DND-41 (cell line): ENCODE results near the gene DNM2.

Experiments used
- ATAC-seq: fragments of 200-7000 bp; cut with Tn5 transposase; 3 replicates; pipeline ENCODE4 v1.9.1; 2021; ENCODE audit warnings: low read depth; ENCODE audit not compliant: insufficient read depth
- DNase-seq: peaks from one replicate; pipeline ENCODE4 v3.0.0-alpha.2; 2020
- H2AFZ ChIP-seq: 2 replicates; pipeline ENCODE4 v1.6.0; 2012; ENCODE audit warnings: low read depth, low read length
- H3K27ac ChIP-seq: 2 replicates; pipeline ENCODE4 v1.5.1; 2012; ENCODE audit warnings: low read length, inconsistent platforms
- H3K27me3 ChIP-seq: fragments of 200-600 bp; sonication (generic); 2 replicates; pipeline ENCODE4 v1.6.0; 2012; ENCODE audit warnings: low read length, mild to moderate bottlenecking, inconsistent platforms; ENCODE audit not compliant: insufficient read depth, poor library complexity
- H3K36me3 ChIP-seq: 2 replicates; pipeline ENCODE4 v1.5.1; 2012; ENCODE audit warnings: low read length, inconsistent platforms; ENCODE audit not compliant: insufficient read depth
- H3K4me1 ChIP-seq: 2 replicates; pipeline ENCODE4 v1.5.1; 2012; ENCODE audit warnings: mild to moderate bottlenecking, low read length; ENCODE audit not compliant: insufficient read depth
- H3K4me2 ChIP-seq: 2 replicates; pipeline ENCODE4 v1.6.0; 2012; ENCODE audit warnings: mild to moderate bottlenecking, moderate library complexity, low read length, inconsistent platforms; ENCODE audit not compliant: insufficient read depth
- H3K4me3 ChIP-seq, 2 experiments: fragments of 200-600 bp in 1 of 2; shearing (Covaris generic) in 1 of 2; 2 replicates each; pipeline ENCODE4 v1.5.1; 2012 to 2016; ENCODE audit warnings: inconsistent platforms in 2 of 2, low read length in 2 of 2, mild to moderate bottlenecking in 2 of 2, low read depth in 1 of 2, moderate library complexity in 1 of 2
- H3K79me2 ChIP-seq: 2 replicates; pipeline ENCODE4 v1.6.0; 2012; ENCODE audit warnings: low read length, inconsistent platforms; ENCODE audit not compliant: insufficient read depth
- H3K9ac ChIP-seq: 2 replicates; pipeline ENCODE4 v1.6.0; 2012; ENCODE audit warnings: low read depth, mild to moderate bottlenecking, inconsistent platforms, low read length, moderate library complexity
- H3K9me3 ChIP-seq: 2 replicates; pipeline ENCODE4 v1.5.1; 2012; ENCODE audit warnings: low read length, moderate library complexity, mild to moderate bottlenecking, inconsistent platforms; ENCODE audit not compliant: insufficient read depth, severe bottlenecking
- H4K20me1 ChIP-seq: 2 replicates; pipeline ENCODE4 v1.6.0; 2012; ENCODE audit warnings: low read length; ENCODE audit not compliant: insufficient read depth
- CTCF ChIP-seq: IDR thresholded peaks from 2 replicates; pipeline ENCODE4 v1.5.1; 2012; ENCODE audit warnings: borderline replicate concordance, low read length, moderate library complexity, mild to moderate bottlenecking; ENCODE audit not compliant: poor library complexity, severe bottlenecking; ENCODE audit errors: extremely low read depth
- EZH2 ChIP-seq: IDR thresholded peaks from 3 replicates; pipeline ENCODE4 v1.6.1; 2012; ENCODE audit warnings: borderline replicate concordance, low read depth, mild to moderate bottlenecking, moderate library complexity, low read length, inconsistent platforms; ENCODE audit not compliant: severe bottlenecking

DNM2 gene

GRCh38 chr19:10720607-10721125, 2.8 kb downstream of the DNM2 start:
- Histone ChIP-seq H2AFZ (no peak overlapping the region), H3K36me3 (peaks cover 52% of the 10 kb centered on the region), H3K27ac (no peak overlapping the region), H3K4me3 (no peak overlapping the region), H3K9ac (no peak overlapping the region), H3K4me2 (peak overlapping the region; percentile 40), H4K20me1 (peaks cover 64% of the 10 kb centered on the region), H3K79me2 (peaks cover 77% of the 10 kb centered on the region), H3K4me1 (peaks cover 38% of the 10 kb centered on the region), H3K9me3 (no peaks in the 10 kb centered on the region), H3K27me3 (no peaks in the 10 kb centered on the region)
- no peak for DNase-seq
- ATAC-seq = no peak
- no peak for TF ChIP-seq CTCF
- TF ChIP-seq EZH2 = no peak

DNA sequence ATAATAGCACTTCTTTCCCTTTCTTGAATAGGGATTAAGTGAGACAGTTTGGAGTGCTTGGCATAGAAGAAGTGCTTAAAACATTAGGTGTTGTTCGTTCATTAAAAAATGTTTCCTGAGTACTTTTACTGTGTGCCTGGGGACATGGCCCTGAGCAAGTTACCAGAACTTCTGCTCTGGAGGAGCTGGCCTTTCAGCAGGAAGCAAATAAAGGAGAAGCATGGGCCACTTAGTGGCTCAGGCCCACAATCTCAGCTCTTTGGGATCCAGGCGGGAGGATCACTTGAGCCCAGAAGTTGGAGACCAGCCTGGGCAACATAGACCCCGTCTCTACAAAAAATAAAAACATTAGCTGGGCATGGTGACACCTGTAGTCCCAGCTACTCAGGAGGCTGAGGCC, 5.7 kb downstream of the DNM2 start:
- TF ChIP-seq CTCF (no peak), EZH2 (no peak)
- Histone ChIP-seq H3K36me3 (peaks cover 56% of the 10 kb centered on the region), H3K4me3 (no peak overlapping the region), H3K27ac (no peak overlapping the region), H3K27me3 (no peaks in the 10 kb centered on the region), H3K9me3 (no peaks in the 10 kb centered on the region), H3K4me1 (peaks cover 28% of the 10 kb centered on the region), H2AFZ (no peak overlapping the region), H3K9ac (no peak overlapping the region), H3K79me2 (peaks cover 99% of the 10 kb centered on the region), H3K4me2 (no peak overlapping the region), H4K20me1 (peaks cover 85% of the 10 kb centered on the region)
- no peak for DNase-seq
- ATAC-seq = no peak

DNA sequence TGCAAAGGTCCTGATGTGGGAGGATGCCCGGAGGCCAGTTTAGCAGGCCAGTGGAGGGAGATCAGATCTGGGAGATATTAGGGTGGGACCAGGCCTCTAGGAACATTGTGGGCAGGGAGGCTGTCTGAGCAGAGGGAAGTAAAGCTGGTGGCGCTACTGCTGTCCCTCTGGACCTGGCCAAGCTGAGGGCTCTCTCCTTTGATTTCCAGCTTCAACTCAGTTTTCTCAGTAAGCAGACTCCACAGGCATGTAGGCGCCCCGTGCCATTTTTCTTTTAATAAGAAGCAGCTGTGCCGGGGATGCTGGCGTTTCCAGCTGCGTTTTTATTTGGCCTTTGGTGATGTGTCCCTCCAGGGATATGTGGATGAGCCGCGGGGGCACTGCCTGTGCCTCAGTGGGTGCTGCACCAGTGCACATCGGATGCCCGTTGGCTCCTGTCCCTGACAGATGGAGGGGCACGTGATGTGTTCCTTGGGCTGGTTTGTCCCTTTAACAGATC, 6.7 kb downstream of the DNM2 start:
- H3K4me2 ChIP-seq = no peak overlapping the region
- no peak for ATAC-seq
- H3K4me1 ChIP-seq = peaks cover 18% of the 10 kb centered on the region
- H4K20me1 ChIP-seq = peaks cover 83% of the 10 kb centered on the region
- no peak for TF ChIP-seq CTCF
- no peak for TF ChIP-seq EZH2
- no peak overlapping the region for H2AFZ ChIP-seq
- no peak for DNase-seq
- H3K9ac ChIP-seq = no peak overlapping the region
- H3K36me3 ChIP-seq = peaks cover 51% of the 10 kb centered on the region
- no peaks in the 10 kb centered on the region for H3K9me3 ChIP-seq
- H3K27ac ChIP-seq = no peak overlapping the region
- H3K4me3 ChIP-seq = no peak overlapping the region
- no peaks in the 10 kb centered on the region for H3K27me3 ChIP-seq
- H3K79me2 ChIP-seq = peaks cover 98% of the 10 kb centered on the region
